ENCODE data around the gene MARCHF9.

GRCh38 chr12:57782243-57782607, 27.3 kb downstream of the MARCHF9 start:
- TF ChIP-seq CTCF (IDR thresholded peaks at IDR 0.05) (no peak), POLR2AphosphoS5 (IDR thresholded peaks at IDR 0.05) (no peak)

Measured in prostate gland (tissue), 2 donors.